ENCODE data around the gene MRM1. TPM values are rescaled to one million over a fixed set of nuclear protein-coding genes. Genes with fewer than 3 reads are reported as not detected.
A peak's percentile ranks its signal among the peaks of the same experiment; 100 is the strongest.

Gene MRM1
- total and polyA plus RNA-seq, 9 of the 15 experiments (the other 6 are each of a cell fraction or from before 2014, with no cell fraction given) = 0.61 to 28.4 (median 21.5) TPM

DNA sequence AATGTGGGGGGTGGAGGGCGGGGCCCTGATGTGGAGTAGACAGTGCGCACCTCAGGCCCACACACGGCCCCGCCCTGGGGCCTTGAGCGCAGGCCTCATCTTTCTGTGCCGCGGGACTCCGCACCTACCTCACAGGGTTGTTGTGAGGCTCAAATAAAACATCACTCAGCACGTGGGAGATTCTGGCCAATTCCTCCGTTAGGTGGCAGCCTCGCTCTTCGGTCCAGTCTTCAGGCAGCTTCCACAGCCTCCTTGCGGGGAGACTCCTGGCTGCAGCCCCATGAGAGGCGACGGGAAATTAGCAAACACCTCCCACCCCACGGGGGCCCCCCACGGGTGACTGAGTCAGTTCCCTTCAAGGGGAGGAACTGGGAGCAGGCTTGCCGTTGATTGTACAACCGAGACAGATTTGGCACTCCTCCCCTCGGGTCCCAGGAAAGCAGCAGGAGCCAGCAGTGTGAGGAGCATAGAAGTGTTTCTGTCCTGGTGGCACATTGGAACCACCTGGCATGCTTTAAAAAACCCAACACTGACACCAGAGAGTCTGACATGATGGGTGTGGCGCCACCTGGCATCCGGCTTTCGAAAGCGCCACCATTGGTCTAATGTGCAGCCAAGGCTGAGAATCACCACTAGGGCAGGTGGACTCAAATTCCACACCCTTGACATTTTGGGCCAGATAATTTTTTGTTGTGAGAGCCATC, 7.6 kb downstream of the MRM1 start (continued):
- no peak for TF ChIP-seq ZNF143 (CRISPR knock-in tag; IDR thresholded peaks at IDR 0.05)
- no peak for TF ChIP-seq PURB (CRISPR knock-in tag; IDR thresholded peaks at IDR 0.05; ENCODE audit: low read depth)
- TF ChIP-seq ZNF324 (CRISPR knock-in tag; IDR thresholded peaks at IDR 0.05) = no peak
- TF ChIP-seq, protein P1, sequence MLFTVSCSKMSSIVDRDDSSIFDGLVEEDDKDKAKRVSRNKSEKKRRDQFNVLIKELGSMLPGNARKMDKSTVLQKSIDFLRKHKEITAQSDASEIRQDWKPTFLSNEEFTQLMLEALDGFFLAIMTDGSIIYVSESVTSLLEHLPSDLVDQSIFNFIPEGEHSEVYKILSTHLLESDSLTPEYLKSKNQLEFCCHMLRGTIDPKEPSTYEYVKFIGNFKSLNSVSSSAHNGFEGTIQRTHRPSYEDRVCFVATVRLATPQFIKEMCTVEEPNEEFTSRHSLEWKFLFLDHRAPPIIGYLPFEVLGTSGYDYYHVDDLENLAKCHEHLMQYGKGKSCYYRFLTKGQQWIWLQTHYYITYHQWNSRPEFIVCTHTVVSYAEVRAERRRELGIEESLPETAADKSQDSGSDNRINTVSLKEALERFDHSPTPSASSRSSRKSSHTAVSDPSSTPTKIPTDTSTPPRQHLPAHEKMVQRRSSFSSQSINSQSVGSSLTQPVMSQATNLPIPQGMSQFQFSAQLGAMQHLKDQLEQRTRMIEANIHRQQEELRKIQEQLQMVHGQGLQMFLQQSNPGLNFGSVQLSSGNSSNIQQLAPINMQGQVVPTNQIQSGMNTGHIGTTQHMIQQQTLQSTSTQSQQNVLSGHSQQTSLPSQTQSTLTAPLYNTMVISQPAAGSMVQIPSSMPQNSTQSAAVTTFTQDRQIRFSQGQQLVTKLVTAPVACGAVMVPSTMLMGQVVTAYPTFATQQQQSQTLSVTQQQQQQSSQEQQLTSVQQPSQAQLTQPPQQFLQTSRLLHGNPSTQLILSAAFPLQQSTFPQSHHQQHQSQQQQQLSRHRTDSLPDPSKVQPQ (CRISPR knock-in tag; IDR thresholded peaks at IDR 0.05; ENCODE audit: borderline replicate concordance) = no peak
- TF ChIP-seq MEIS2 (IDR thresholded peaks at IDR 0.05; ENCODE audit: partially characterized antibody) = peak; percentile 90
- no peak for TF ChIP-seq NFATC3 (IDR thresholded peaks at IDR 0.05)
- TF ChIP-seq KLF16 (IDR thresholded peaks at IDR 0.05) = no peak
- TF ChIP-seq ZNF232 (CRISPR knock-in tag; IDR thresholded peaks at IDR 0.05) = no peak
- no peak for TF ChIP-seq EZH2 (IDR thresholded peaks at IDR 0.05; ENCODE audit: borderline replicate concordance, low read depth, low read length)
- no peak for TF ChIP-seq ZNF347 (CRISPR knock-in tag; IDR thresholded peaks at IDR 0.05; ENCODE audit: low read depth)
- TF ChIP-seq POLR2AphosphoS2 (IDR thresholded peaks at IDR 0.05; ENCODE audit: low read length) = no peak
- no peak for TF ChIP-seq SIRT6 (IDR thresholded peaks at IDR 0.05; ENCODE audit: low read depth, low read length)
- TF ChIP-seq SNIP1 (IDR thresholded peaks at IDR 0.05; ENCODE audit: low read depth) = no peak
- TF ChIP-seq CHCHD3 (CRISPR knock-in tag; IDR thresholded peaks at IDR 0.05) = no peak
- TF ChIP-seq HDAC8 (tag; IDR thresholded peaks at IDR 0.05) = no peak
- TF ChIP-seq PATZ1 (CRISPR knock-in tag; IDR thresholded peaks at IDR 0.05; ENCODE audit: borderline replicate concordance) = no peak
- TF ChIP-seq HIVEP1 (CRISPR knock-in tag; IDR thresholded peaks at IDR 0.05) = no peak
- TF ChIP-seq POLR2G (IDR thresholded peaks at IDR 0.05; ENCODE audit: low read depth, low read length) = 0 out of 2 replicates have a peak, but pooled peaks have one; percentile 41
- peak; percentile 17; the same call in 1 of the 2 replicates for TF ChIP-seq JUND (IDR thresholded peaks at IDR 0.05; ENCODE audit: borderline replicate concordance, low read depth, low read length)
- TF ChIP-seq JUND (tag; IDR thresholded peaks at IDR 0.05; ENCODE audit: borderline replicate concordance, low read depth, low read length) = no peak; the same call in 2 of the 3 replicates
- no peak for TF ChIP-seq CCNT2 (IDR thresholded peaks at IDR 0.05; ENCODE audit: borderline replicate concordance, extremely low read depth, insufficient read length, low read depth, low read length)
- TF ChIP-seq NBN (IDR thresholded peaks at IDR 0.05; ENCODE audit: low read depth) = no peak
- TF ChIP-seq RBM34 (IDR thresholded peaks at IDR 0.05; ENCODE audit: borderline replicate concordance, insufficient read depth, low read length) = no peak
- TF ChIP-seq NCOA4 (IDR thresholded peaks at IDR 0.05; ENCODE audit: partially characterized antibody) = no peak
- no peak for TF ChIP-seq DDX20 (tag; IDR thresholded peaks at IDR 0.05; ENCODE audit: low read depth)
- TF ChIP-seq KDM2B (CRISPR knock-in tag; IDR thresholded peaks at IDR 0.05) = no peak
- no peak for TF ChIP-seq SMAD2 (IDR thresholded peaks at IDR 0.05; ENCODE audit: low read depth, low read length)
